NCI-H510A (cell line): Measurements from ENCODE around the gene BOK.
A peak's percentile ranks its signal among the peaks of the same experiment; 100 is the strongest.
"Not testable (repeated sequence)": the region's sequence is repeated elsewhere in the genome, so short reads cannot be mapped to it uniquely, and the experiment has no call there.

Experiments
- DNase-seq: peaks from one replicate; lab custom pipeline; 2025; lab: John Stamatoyannopoulos, UW

The BOK gene, protein sequence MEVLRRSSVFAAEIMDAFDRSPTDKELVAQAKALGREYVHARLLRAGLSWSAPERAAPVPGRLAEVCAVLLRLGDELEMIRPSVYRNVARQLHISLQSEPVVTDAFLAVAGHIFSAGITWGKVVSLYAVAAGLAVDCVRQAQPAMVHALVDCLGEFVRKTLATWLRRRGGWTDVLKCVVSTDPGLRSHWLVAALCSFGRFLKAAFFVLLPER

DNA sequence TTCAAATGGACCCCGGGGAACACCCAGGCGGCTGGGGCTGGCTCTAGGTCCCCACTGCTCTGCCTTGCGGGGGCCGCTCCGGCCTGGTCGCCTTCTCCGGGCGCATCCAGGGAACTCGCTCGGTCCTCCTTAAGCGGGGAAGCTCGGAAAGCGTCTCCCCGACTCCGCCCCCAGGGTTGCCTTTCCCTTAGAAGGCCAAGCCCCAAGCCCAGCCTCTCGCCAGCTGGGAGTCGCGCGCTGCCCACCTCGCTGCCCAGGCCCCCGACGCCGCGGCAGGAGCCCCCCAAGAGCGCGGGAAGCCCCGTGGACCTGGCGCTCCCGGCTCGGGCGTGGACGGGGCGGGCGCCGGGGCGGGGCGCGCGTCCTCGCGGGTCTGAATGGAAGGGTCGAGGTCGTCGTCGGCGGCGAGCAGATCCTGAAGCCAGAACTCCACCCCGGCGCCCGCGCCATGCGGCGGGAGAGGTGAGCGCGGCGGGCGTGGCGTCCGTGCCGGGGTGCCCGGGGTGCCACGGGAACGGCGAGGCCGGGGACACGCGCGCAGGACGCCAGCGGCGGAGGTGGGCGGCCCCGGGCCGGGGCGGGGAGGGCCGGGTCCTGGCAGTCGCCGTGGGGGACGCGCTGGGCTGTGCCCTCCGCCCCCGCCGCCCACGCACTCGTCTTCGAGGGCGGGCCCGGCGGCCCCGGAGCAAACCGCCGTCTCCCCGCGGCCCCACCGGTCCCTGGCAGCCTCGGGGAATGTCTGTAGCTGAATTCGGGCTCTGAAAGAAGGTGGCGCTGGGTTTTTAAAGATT lies at the start of gene BOK:
BOK (plus strand) TSS at position 214 of the 791 bp plus-strand sequence. CDS start 739 bp downstream, outside the sequence.
- peak; percentile 82 for DNase-seq

DNA sequence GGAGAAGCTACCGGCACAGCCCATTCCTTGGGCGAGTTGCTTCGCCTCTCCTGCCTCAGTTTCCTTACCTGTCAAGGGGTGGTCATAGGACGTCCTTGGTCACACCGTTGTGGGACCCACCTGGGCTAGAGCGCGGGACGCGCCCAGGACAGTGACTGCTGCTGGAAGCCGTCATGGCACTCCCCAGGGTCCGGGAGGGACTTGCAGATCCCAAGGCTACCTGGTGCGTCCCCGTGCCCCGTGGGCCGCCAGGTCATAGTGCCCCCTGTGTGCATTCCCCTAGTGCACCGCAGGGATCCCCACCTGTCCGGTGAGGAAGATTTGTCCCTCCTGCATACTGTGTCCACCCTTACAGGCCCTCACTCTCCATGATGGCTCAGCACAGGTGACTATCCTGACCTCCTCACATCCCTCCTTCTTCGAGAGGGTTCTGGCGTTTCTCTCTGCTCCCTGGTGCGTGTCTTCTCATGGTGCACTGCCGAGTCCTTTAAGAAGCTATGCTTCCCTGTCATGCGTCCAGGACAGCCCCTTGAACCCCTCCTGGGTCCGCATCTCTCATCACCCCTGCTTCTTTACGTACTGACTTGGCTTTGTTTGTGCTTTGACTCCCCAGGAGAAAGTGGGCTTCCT lies 49.3 kb upstream of the BOK start:
- DNase-seq: peak; percentile 17

DNA sequence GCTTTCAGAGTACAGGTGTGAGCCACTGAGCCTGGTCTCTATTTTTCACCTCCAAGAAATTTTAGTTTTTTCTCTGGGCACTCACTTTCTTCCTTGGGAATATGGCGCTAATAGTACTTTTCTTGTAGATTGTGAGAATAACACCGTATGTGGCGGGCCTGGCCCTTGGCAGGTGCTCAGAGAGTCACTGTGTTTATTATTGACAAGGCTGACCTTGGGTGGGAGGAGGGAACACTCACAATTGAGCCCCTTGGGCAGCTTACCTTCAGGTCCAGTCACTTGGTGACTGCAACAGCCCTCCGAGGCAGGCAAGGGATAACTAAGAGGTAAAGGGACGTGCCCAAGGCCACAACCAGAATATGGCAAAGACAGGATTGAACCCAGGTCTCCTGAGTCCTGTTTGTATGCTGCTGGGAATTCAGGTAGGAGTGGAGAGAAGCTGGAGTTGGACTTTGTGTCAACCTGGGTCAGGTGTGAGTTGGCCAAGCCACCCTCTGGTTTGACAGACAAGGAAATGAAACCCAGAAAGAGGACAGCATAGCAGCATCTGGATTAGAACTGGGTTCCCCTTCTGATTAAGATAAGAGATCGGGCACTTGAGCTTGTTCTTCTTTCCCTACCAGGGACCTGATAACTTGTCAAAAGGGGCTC lies 47.3 kb upstream of the BOK start:
- no peak for DNase-seq

DNA sequence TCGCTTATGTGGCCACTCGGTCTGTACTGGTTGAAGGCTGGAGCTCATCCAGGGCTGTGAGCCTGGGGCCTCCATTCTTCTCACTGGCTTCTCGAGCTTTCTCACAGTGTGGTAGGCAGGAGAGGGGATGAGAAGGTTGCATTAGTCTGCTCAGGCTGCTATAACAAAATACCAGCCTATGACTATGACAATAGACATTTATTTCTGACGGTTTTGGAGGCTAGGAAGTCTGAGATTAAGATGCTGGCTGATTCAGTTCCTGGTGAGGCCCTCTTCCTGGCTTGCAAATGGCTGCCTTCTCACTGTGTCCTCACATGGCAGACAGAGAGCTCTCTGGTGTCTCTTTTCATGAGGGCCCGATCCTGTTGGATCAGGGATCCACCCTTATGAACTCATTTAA lies 44.0 kb upstream of the BOK start:
- no peak for DNase-seq

- no peak for DNase-seq
These were observed 43.4 kb upstream of the BOK start for GRCh38 chr2:241514986-241515737.

DNA sequence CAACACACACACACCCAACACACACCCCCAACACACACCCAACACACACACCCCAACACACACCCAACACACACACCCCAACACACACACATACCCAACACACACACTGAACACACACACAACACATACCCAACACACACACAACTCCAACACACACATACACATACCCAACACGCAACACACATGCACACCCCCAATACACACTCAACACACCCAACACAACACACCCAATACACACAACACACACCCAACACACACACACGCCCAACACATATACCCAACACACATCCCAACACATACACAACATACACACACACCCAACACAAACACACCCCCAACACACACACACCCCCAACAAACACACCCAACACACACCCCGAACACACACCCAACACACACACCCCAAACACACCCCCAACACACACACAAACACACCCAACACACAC lies 42.0 kb upstream of the BOK start:
- DNase-seq: no peak

GRCh38 chr2:241517297-241517696 lies 41.2 kb upstream of the BOK start:
- DNase-seq: no peak

DNA sequence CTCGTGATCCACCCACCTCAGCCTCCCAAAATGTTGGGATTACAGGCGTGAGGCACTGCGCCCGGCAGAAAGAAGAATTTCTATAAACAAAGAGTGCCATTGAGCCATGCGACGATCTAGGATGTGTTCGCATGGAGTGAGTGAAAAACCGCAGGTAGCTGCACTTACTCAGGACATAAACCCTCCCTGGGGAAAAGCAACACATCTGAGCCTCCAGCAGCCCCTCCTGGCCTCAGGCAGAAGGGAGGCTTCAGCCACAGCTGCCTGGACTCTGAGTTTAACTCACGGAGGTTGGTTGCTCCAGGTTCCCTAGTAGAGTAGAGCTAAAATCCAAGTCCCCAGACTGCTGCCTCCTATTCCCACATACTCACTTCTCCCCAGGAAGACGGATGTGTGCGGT lies 38.9 kb upstream of the BOK start:
- no peak for DNase-seq

DNA sequence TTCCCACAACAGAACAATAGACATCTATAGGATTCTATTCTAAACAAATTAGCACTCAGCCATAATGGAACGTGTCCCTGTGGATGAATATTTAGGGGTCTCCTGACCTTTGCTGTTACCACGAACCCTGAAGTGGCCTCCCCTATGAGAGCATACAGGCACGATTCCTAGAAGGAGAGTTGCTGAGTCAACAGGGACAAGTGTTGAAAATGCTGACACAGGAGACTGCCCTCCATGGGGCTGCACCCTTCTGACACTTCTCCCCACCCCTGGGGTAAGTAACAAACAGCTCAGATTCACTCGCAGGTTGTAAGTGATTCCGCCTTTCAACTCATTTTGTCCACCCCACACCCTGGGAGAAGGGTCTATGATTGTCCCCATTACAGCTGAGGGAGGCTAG lies 36.1 kb upstream of the BOK start:
- no peak for DNase-seq

- DNase-seq: not testable (repeated sequence)
These were observed 32.4 kb upstream of the BOK start for GRCh38 chr2:241525818-241526780.

DNA sequence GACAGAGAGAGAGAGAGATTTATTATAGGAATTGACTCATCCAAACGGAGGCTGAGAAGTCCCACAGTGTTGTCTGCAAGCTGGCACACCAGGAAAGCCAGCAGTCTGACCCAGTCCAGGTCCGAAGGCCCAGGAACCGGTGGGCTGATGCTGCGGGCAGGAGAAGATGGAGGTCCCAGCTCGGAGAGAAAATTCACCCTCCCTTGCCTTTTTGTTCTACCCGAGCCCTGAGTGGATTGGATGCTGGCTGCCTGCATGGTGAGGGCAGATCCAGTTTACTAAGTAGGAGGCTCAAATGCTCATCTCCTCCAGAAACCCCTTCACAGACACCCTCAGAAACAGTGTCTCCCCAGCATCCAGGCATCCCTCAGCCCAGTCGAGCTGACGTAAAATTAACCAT lies 28.0 kb upstream of the BOK start:
- DNase-seq: no peak

DNA sequence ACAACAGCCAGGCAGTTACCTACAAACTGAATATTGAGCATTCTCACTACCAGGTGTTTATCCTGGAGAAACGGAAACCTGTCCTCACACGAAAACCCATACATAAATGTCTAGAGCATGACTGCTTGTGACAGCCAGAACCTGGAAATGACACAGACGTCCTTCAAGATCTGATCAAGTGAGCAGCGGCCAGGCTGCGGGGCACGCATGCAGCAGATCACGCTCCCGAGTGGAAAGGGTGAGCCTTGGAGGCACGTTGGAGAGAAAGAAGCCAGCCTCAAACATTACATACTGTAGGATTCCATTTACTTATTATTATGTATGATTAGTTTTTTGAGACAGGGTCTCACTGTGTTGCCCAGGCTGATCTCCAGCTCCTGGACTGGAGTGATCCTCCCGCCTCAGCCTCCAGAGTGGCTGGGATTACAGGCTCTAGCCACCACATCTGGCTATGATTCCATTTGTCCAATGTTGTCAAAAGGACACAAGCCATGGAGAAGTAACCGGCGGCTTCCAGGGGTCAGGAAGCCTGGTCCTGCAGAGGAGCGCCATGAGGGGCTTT lies 27.3 kb upstream of the BOK start:
- no peak for DNase-seq

DNA sequence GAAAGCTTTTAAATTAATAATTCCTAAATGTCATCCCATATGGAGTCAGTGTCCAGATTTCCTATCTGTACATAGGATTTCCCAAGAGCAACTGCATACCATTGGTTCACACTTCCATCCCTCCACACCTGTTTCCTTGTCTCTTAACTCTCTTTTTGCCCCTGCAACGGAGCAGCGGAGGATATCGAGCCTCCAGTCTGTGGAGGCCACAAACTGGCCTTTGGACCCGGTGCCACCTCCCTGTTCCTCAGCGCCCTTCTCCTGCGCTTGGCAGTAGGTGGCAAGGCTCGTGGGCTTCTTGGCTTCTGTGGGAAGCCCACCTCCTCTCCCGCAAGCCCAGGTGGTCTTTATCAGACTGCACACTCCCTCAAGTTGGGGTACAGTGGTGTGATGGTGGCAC lies 26.4 kb upstream of the BOK start:
- no peak for DNase-seq

GRCh38 chr2:241532733-241533601 lies 25.6 kb upstream of the BOK start:
- no peak for DNase-seq

- no peak for DNase-seq
These were observed 24.3 kb upstream of the BOK start for GRCh38 chr2:241534293-241534692.

DNA sequence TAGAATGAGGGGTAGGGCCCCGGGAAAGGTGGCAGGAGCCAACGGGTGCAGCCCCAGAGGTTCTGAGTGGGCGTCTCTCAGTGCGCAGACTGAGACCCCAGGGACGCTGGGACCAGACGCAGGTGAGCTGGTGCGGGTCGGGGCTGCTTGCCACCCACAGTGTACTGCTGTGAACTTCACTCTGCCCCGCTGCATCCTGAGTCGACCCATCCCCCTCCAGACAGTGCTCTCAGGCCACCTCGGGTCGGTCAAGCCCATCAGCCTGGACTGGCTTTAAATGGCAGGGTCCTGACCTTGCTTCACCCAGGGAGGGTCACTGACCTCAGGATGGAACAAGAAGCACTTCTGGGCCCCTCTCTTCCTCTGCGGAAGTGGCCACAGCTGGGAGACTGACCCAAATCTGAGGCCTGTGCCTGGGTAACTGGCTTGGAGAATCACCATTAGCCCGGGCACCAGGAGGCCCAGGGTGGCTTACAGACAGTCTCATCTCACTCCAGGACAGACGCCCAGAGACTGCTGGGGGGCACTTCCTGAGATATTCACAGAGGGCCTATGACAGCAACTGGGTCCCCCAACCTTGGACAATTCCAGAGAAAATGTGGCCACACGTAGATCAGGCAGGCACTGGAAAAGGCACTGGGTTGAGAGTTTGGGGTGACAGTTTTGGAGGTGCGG lies 23.7 kb upstream of the BOK start:
- DNase-seq: no peak

GRCh38 chr2:241535871-241536655 lies 22.5 kb upstream of the BOK start:
- no peak for DNase-seq
